Right forelimb (tissue), 1 donor: ENCODE data around the gene SYTL3.

Experiments
- DNase-seq: peaks from one replicate; pipeline ENCODE4 v3.0.0-alpha.2; 2018

SYTL3 gene

GRCh38 chr6:158801655-158802294 is 151.9 kb downstream of the SYTL3 start:
- no peak for DNase-seq

GRCh38 chr6:158803733-158804143 is 153.9 kb downstream of the SYTL3 start:
- DNase-seq, result no peak

- no peak for DNase-seq
These were observed 154.4 kb downstream of the SYTL3 start for GRCh38 chr6:158804207-158804606.

- no peak for DNase-seq
These were observed 156.0 kb downstream of the SYTL3 start for GRCh38 chr6:158805698-158806377.

- no peak for DNase-seq
These were observed 157.9 kb downstream of the SYTL3 start for GRCh38 chr6:158807515-158808441.

- no peak for DNase-seq
These were observed 158.6 kb downstream of the SYTL3 start for GRCh38 chr6:158808442-158808833.

GRCh38 chr6:158808941-158809678 is 159.3 kb downstream of the SYTL3 start:
- no peak for DNase-seq

GRCh38 chr6:158810155-158811095 is 160.6 kb downstream of the SYTL3 start:
- DNase-seq, result no peak

- no peak for DNase-seq
These were observed 162.8 kb downstream of the SYTL3 start for GRCh38 chr6:158812611-158813010.

- no peak for DNase-seq
These were observed 163.2 kb downstream of the SYTL3 start for GRCh38 chr6:158813032-158813431.
